ENCODE data around the gene CITED4.

GRCh38 chr1:40876436-40876761 lies 14.2 kb upstream of the CITED4 start:
- TF ChIP-seq CTCF (conservative IDR thresholded peaks at IDR 0.05; ENCODE audit: low read length) (no peak), EZH2phosphoT487 (IDR thresholded peaks at IDR 0.05; ENCODE audit: borderline replicate concordance) (no peak)

Data from Loucy (cell line).